ENCODE results near the gene CA4.

CA4 gene

DNA sequence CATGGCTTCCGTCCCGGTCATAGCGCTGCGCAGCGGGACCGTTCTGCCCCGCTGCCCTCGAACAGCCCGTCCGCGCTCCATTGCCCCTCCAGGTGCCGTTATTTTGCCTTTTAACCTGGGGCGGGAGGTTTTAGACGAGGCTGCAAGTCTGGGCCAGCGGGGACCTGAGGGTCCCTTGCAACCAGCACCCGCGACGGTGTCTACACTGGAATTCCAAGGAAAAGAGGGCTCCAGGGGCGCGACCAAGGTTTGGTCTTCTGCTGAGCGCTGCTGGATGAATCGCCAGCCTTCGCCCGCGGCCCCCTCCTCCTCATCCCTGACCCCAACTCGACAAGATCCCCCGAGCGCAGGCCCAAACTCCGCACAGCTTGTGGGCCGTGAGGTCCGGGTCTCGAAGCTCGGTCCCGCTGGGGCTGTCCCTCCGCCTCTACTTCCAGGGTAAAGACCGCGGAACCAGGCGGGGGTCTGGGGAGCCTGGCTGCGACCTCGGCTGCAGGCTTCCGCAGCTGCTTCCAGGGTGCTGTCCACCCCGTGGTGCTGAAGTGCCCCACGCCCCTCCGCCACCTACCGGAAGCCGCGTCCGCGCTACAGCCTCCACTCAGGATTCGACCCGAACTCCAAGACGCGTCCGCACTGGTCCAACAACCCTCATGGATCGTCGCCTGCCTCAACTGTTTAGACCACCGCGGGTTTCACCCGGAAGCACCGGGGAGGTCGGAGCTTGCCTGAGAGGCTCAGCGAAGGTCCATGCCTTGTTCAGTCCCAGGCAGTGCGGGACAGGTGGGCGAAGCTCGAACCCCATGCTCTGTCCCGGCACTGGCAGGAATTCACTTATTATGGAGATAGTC lies 10.1 kb upstream of the CA4 start:
- H3K9me3 ChIP-seq: no peaks in the 10 kb centered on the region
- H3K4me1 ChIP-seq (ENCODE audit: control insufficient read depth in 1 of 2, insufficient read depth in 1 of 2, low read depth in 1 of 2, low read length in 1 of 2): peaks cover 60 to 65% of the 10 kb centered on the region in 2 experiments
- no peaks in the 10 kb centered on the region for H3K36me3 ChIP-seq
- no peak overlapping the region for H3K27ac ChIP-seq
- TF ChIP-seq, protein P1, sequence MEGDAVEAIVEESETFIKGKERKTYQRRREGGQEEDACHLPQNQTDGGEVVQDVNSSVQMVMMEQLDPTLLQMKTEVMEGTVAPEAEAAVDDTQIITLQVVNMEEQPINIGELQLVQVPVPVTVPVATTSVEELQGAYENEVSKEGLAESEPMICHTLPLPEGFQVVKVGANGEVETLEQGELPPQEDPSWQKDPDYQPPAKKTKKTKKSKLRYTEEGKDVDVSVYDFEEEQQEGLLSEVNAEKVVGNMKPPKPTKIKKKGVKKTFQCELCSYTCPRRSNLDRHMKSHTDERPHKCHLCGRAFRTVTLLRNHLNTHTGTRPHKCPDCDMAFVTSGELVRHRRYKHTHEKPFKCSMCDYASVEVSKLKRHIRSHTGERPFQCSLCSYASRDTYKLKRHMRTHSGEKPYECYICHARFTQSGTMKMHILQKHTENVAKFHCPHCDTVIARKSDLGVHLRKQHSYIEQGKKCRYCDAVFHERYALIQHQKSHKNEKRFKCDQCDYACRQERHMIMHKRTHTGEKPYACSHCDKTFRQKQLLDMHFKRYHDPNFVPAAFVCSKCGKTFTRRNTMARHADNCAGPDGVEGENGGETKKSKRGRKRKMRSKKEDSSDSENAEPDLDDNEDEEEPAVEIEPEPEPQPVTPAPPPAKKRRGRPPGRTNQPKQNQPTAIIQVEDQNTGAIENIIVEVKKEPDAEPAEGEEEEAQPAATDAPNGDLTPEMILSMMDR (IDR thresholded peaks at IDR 0.05): peak; percentile 51
- H3K27me3 ChIP-seq: peaks cover 62% of the 10 kb centered on the region
- peak overlapping the region in 1 of 2 experiments; percentile 32 for H3K4me3 ChIP-seq (ENCODE audit: low read depth in 1 of 2, low read length in 1 of 2)

DNA sequence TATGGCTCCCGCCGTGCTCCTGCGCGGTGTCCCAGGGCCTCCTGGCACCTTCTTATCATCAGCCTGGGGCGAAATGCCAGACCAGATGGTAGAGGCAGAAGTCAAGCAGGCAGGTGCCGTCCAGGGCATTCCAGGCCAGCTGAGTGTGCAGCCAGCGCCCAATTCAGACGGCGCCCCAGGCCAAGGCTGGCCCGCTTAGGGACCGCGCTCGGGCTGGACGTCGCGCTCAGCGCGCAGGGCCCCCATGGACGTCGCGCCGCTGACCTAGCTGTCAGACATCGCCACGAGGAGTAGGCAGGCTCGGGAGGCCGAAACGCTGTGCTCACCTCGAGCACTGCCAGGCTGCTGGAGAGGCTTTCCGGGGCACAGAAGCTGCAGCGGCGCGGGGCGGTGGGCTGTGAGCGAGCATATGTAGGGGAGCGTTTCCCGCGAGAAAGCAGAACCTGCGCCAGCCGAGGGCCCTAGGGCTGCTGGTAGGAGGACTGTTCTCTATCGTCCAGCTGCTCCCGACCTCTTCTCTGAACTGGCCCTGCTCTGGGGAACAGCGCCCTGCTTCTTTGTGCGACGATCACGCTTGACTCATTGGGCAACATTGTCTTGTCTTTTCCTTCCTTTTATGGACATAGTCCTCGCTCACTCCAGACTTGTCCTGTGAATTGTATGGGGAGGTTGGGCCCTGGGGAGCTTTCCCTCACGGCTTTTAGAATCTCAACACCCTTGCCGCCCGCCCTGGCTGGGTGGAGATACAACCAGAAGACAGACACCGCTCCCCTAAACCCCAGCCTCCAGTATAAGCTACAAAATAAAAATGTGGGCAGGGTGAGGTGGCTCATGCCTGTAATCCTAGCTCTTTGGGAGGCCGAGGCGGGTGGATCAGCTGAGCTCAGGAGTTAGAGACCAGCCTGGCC lies 8.4 kb upstream of the CA4 start:
- Histone ChIP-seq H3K4me1 (ENCODE audit: control insufficient read depth in 1 of 2, insufficient read depth in 1 of 2, low read depth in 1 of 2, low read length in 1 of 2) (peaks cover 66 to 69% of the 10 kb centered on the region in 2 experiments), H3K27ac (peak overlapping the region; percentile 39), H3K4me3 (ENCODE audit: low read depth in 1 of 2, low read length in 1 of 2) (peak overlapping the region; percentile 46 to 55), H3K36me3 (no peaks in the 10 kb centered on the region), H3K9me3 (no peaks in the 10 kb centered on the region), H3K27me3 (peaks cover 53% of the 10 kb centered on the region)
- TF ChIP-seq, protein P1 (IDR thresholded peaks at IDR 0.05): no peak

DNA sequence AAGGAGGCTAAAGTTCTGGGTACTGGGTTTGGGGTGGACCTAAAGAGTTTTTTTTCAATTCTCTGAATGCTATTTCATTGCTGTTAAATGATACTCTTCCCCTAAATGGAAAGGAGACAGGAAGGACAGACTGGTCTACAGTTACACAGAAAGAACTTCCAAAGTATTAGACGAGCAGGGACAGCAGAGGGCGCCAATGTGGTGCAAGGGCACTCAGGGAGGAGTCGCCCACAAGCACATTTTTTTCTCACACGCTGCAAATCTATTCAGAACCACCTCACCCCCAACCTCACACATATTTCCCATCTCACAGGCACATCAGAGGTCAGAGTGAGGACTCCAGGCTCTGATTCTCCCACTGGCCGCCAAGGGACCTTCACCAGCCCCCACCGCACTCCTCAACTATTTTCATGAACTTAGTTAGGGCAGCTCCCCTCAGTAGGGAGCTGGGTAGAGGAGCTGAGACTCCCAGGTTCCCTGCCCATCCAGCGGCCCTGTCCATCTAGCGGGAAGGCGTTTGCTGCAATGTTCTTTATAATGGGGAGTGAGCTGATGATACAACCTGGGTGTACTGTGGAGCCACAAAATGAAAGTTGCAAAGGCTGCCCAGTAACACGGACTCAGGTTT lies 6.8 kb upstream of the CA4 start:
- peaks cover 83 to 85% of the 10 kb centered on the region in 2 experiments for H3K4me1 ChIP-seq (ENCODE audit: control insufficient read depth in 1 of 2, insufficient read depth in 1 of 2, low read depth in 1 of 2, low read length in 1 of 2)
- TF ChIP-seq, protein P1 (IDR thresholded peaks at IDR 0.05): peak; percentile 73
- peak overlapping the region; percentile 37 to 40 for H3K4me3 ChIP-seq (ENCODE audit: low read depth in 1 of 2, low read length in 1 of 2)
- no peaks in the 10 kb centered on the region for H3K36me3 ChIP-seq
- no peaks in the 10 kb centered on the region for H3K9me3 ChIP-seq
- H3K27ac ChIP-seq: peak overlapping the region; percentile 99
- peaks cover 37% of the 10 kb centered on the region for H3K27me3 ChIP-seq

DNA sequence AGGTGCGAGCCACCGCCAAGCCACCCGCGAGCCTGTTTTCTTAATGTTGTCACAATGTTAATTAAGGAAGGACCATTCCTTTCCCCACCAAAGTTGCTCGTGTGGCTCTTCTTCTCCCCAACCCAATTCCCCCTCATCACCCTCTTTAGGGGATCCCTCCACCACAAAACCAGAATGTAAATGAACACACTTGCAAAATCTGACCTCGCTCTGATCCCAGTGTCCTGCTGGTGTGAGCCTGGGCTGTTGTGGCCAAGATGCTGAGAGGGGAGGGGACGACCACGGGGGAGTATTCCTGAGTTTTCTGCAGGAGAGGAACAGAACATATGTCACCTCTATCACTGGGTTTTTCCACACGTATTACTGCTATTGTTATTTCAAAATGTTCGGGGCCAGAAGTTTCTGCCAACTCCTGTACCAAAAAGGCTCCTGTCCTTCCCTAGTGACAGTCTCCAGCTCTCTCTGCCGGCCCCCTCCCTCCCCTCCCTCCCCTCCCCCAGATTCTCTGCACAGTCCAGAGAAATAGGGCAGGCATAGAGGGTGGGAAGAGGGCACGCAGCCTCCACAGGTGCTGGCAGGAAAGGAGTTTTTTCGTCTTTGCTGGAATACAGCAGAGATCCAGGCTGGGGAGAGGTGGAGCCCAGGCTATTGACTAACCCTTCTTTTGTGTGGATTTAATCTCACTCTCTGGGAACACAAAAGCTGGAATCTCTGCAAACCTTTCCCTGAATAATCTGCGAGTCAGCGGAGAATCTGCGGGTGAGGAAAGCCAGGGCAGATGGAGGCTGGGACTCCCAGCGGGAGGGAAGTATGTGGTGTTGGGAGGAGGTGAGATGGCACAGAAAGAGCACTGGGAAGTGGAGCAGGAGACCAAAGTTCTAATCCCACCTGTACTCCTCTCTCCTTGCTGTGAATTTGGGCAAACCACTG lies 4.5 kb upstream of the CA4 start:
- peak overlapping the region; percentile 10 to 40 for H3K4me3 ChIP-seq (ENCODE audit: low read depth in 1 of 2, low read length in 1 of 2)
- TF ChIP-seq, protein P1 (IDR thresholded peaks at IDR 0.05): no peak
- peaks cover 14% of the 10 kb centered on the region for H3K27me3 ChIP-seq
- H3K9me3 ChIP-seq: no peaks in the 10 kb centered on the region
- peaks cover 95% of the 10 kb centered on the region in 2 experiments for H3K4me1 ChIP-seq (ENCODE audit: control insufficient read depth in 1 of 2, insufficient read depth in 1 of 2, low read depth in 1 of 2, low read length in 1 of 2)
- peak overlapping the region; percentile 99 for H3K27ac ChIP-seq
- no peaks in the 10 kb centered on the region for H3K36me3 ChIP-seq

Data from neutrophil (primary cell).